ENCODE data around the gene RNF40. TPM values are rescaled to one million over a fixed set of nuclear protein-coding genes. Genes with fewer than 3 reads are reported as not detected.
"Not testable (repeated sequence)": the region's sequence is repeated elsewhere in the genome, so short reads cannot be mapped to it uniquely, and the experiment has no call there.

RNF40 gene
- total RNA-seq, 2 donors from 2014 or later, result 109 to 112 TPM

DNA sequence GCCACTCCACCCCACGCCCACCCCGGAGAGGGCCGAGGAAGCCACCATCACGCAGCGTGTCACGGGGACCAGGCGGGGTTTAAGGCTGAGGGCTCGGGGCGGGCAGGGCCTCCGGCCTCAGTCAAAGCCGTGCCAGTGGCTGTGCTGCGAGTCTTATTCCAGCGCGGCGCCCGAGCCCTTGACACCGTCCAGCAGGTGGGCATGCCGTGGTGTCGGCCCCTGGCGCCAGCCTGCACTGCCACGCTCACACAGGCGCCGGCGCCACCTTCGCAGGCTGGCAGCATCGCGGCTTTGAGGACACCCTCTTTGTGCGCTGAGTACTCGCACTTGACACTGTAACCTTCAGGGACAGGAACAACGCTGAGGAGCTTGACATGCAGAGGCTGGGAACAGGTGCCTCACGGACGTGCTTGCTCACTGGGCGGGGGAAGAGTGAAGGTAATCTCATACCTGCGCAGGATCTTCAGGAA lies 58.9 kb downstream of the RNF40 start:
- Histone ChIP-seq H3K4me3 (no peak overlapping the region), H3K36me3 (no peaks in the 10 kb centered on the region), H3K27me3 (replicated peaks; ENCODE audit: insufficient read depth) (no peaks in the 10 kb centered on the region), H3K9me3 (no peaks in the 10 kb centered on the region), H3K27ac (no peak overlapping the region), H3K4me1 (ENCODE audit: control insufficient read depth in 1 of 2, low read depth in 2 of 2) (no peaks in the 10 kb centered on the region)
- no peak for DNase-seq (ENCODE audit: low spot score)
- ATAC-seq (ENCODE audit: insufficient number of reproducible peaks, low FRiP score, low read depth), result no peak
- TF ChIP-seq, protein P1, sequence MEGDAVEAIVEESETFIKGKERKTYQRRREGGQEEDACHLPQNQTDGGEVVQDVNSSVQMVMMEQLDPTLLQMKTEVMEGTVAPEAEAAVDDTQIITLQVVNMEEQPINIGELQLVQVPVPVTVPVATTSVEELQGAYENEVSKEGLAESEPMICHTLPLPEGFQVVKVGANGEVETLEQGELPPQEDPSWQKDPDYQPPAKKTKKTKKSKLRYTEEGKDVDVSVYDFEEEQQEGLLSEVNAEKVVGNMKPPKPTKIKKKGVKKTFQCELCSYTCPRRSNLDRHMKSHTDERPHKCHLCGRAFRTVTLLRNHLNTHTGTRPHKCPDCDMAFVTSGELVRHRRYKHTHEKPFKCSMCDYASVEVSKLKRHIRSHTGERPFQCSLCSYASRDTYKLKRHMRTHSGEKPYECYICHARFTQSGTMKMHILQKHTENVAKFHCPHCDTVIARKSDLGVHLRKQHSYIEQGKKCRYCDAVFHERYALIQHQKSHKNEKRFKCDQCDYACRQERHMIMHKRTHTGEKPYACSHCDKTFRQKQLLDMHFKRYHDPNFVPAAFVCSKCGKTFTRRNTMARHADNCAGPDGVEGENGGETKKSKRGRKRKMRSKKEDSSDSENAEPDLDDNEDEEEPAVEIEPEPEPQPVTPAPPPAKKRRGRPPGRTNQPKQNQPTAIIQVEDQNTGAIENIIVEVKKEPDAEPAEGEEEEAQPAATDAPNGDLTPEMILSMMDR (IDR thresholded peaks at IDR 0.05), result no peak

DNA sequence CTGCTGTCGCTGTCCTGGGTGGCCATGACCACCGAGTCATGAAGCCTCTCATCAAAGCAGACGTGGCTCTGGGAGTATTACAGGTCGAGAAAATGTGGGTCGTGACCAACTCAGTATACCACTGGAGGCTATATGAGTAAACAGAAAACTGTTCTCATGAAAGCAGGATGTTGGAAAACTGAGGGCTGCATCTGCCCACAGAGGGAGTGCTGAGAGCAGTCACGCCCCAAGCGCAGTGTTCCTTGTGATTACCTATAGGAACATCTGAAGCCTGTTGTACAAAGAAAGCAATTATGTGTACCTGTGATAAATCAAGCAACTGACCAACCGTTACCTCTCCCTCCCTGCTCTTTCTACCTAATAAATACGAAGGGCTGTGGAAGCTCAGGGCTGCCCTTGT lies 59.3 kb downstream of the RNF40 start:
- H3K4me3 ChIP-seq; ATAC-seq (ENCODE audit: insufficient number of reproducible peaks, low FRiP score, low read depth); H3K4me1 ChIP-seq (ENCODE audit: control insufficient read depth in 1 of 2, low read depth in 2 of 2); H3K9me3 ChIP-seq; DNase-seq (ENCODE audit: low spot score); H3K27me3 ChIP-seq (replicated peaks; ENCODE audit: insufficient read depth); H3K36me3 ChIP-seq; H3K27ac ChIP-seq: not testable (repeated sequence)

DNA sequence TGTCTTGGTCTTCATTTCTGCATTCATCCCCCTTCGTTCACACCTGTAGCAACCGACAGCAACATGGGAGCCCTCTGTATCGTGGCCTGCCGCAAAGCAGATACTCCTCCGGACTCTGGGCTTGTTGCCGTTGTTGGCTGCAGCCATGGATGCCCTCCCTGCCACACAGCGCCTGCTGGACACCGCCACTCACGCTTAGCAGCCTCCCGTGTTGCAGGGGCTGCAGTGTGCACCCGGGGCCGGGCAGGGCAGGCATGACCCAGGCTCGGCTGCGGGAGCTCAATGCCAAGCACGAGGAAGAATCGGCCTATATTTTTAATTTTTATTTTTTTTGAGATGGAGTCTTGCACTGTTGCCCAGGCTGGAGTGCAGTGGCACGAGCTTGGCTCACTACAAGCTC lies 59.8 kb downstream of the RNF40 start:
- no peak for ATAC-seq (ENCODE audit: insufficient number of reproducible peaks, low FRiP score, low read depth)
- Histone ChIP-seq H3K27ac (no peak overlapping the region), H3K9me3 (no peaks in the 10 kb centered on the region), H3K4me1 (ENCODE audit: control insufficient read depth in 1 of 2, low read depth in 2 of 2) (no peaks in the 10 kb centered on the region), H3K27me3 (replicated peaks; ENCODE audit: insufficient read depth) (no peaks in the 10 kb centered on the region), H3K4me3 (no peak overlapping the region), H3K36me3 (no peaks in the 10 kb centered on the region)
- TF ChIP-seq, protein P1 (IDR thresholded peaks at IDR 0.05), result no peak
- DNase-seq (ENCODE audit: low spot score), result no peak

Other genes with a start within 250 kb of the RNF40 start
- gene ZNF768, start 235.8 kb upstream of the RNF40 start, total RNA-seq, result 10 to 100 TPM; 25.0 to 36.3 TPM
- gene ZNF747, start 227.5 kb upstream of the RNF40 start, total RNA-seq, result 10 to 100 TPM; 16.8 to 18.3 TPM
- 1 to 10 TPM; 8.5 to 9.6 TPM for gene ZNF764, start 203.9 kb upstream of the RNF40 start, total RNA-seq
- gene ZNF688, start 190.6 kb upstream of the RNF40 start, total RNA-seq, result 10 to 100 TPM in 1 of 2 donors, 1 to 10 TPM in 1; 9.2 to 24.2 TPM
- gene ZNF785, start 176.6 kb upstream of the RNF40 start, total RNA-seq, result 10 to 100 TPM; 10.9 to 15.6 TPM
- 10 to 100 TPM in 1 of 2 donors, 1 to 10 TPM in 1; 7.4 to 17.0 TPM for gene ZNF689, start 151.9 kb upstream of the RNF40 start, total RNA-seq
- gene PRR14, start 111.4 kb upstream of the RNF40 start, total RNA-seq, result 10 to 100 TPM; 46.1 to 57.0 TPM
- gene FBRS, start 103.9 kb upstream of the RNF40 start, total RNA-seq, result 100 to 1,000 TPM in 1 of 2 donors, 10 to 100 TPM in 1; 39.3 to 160 TPM
- 10 to 100 TPM; 39.9 to 86.1 TPM for gene SRCAP, start 63.2 kb upstream of the RNF40 start, total RNA-seq
- gene PHKG2, start 13.9 kb upstream of the RNF40 start, total RNA-seq, result 10 to 100 TPM; 25.6 to 26.4 TPM
- gene CFAP119, start 260 bp upstream of the RNF40 start, total RNA-seq, result 1 to 10 TPM in 1 of 2 donors, under 1 TPM in 1; 0.27 to 1.2 TPM
- 10 to 100 TPM; 10.7 to 18.8 TPM for gene ZNF629, start 24.9 kb downstream of the RNF40 start, total RNA-seq
- gene BCL7C, start 131.8 kb downstream of the RNF40 start, total RNA-seq, result 10 to 100 TPM; 35.6 to 55.2 TPM
- gene CTF1, start 134.3 kb downstream of the RNF40 start, total RNA-seq, result 1 to 10 TPM; 3.8 TPM
- gene FBXL19, start 161.2 kb downstream of the RNF40 start, total RNA-seq, result 10 to 100 TPM; 14.5 to 18.7 TPM
- 10 to 100 TPM; 19.0 to 35.7 TPM for gene ORAI3, start 186.7 kb downstream of the RNF40 start, total RNA-seq
- 10 to 100 TPM in 1 of 2 donors, 1 to 10 TPM in 1; 7.4 to 14.6 TPM for gene SETD1A, start 195.4 kb downstream of the RNF40 start, total RNA-seq
- 10 to 100 TPM; 16.4 to 26.8 TPM for gene HSD3B7, start 222.9 kb downstream of the RNF40 start, total RNA-seq
- gene STX1B, start 248.3 kb downstream of the RNF40 start, total RNA-seq, result 1 to 10 TPM in 1 of 2 donors, under 1 TPM in 1; 0.68 to 1.6 TPM

Data from thoracic aorta (tissue), 2 donors.